SJSA1 (cell line): ENCODE data around the gene ZNF423. TPM values are rescaled to one million over a fixed set of nuclear protein-coding genes. Genes with fewer than 3 reads are reported as not detected.
"Not testable (repeated sequence)": the region's sequence is repeated elsewhere in the genome, so short reads cannot be mapped to it uniquely, and the experiment has no call there.

Experiments used
- DNase-seq, 2 experiments: peaks; one replicate each; pipeline ENCODE4 v3.0.0-alpha.2; 2015 to 2020; ENCODE audit warnings: low spot score in 2 of 2, low read depth in 1 of 2
- H3K27ac ChIP-seq: fragments of 250-450 bp; sonication (Bioruptor Pico); 2 replicates; pipeline ENCODE4 v1.5.1; 2020; ENCODE audit warnings: mild to moderate bottlenecking, moderate library complexity
- H3K27me3 ChIP-seq: fragments of 250-450 bp; sonication (Bioruptor Pico); replicated peaks from 2 replicates; pipeline ENCODE4 v1.5.1; 2020; ENCODE audit warnings: mild to moderate bottlenecking, moderate library complexity
- H3K36me3 ChIP-seq: fragments of 250-450 bp; sonication (Bioruptor Pico); 2 replicates; pipeline ENCODE4 v1.5.1; 2020; ENCODE audit warnings: mild to moderate bottlenecking
- H3K4me1 ChIP-seq: fragments of 250-450 bp; sonication (Bioruptor Pico); replicated peaks from 2 replicates; pipeline ENCODE4 v1.6.1; 2021; ENCODE audit warnings: mild to moderate bottlenecking
- H3K4me3 ChIP-seq: fragments of 250-450 bp; sonication (Bioruptor Pico); 2 replicates; pipeline ENCODE4 v1.5.1; 2020; ENCODE audit warnings: mild to moderate bottlenecking
- H3K9me3 ChIP-seq: fragments of 250-450 bp; sonication (Bioruptor Pico); replicated peaks from 2 replicates; pipeline ENCODE4 v1.5.1; 2020; ENCODE audit warnings: mild to moderate bottlenecking
- total RNA-seq: library from RNA; depleted of rRNA; stranded (reverse); fragments of >200 nt; shearing (Covaris generic); gene quantifications from 2 replicates; pipeline ENCODE4 v1.2.3, GENCODE V29; 2014

Gene ZNF423
- total RNA-seq, 1 experiment from 2014 or later: 5.4 TPM

- DNase-seq: no peak
- H3K27me3 ChIP-seq: no peaks in the 10 kb centered on the region
- no peak overlapping the region for H3K4me3 ChIP-seq
- H3K4me1 ChIP-seq: peaks cover 25% of the 10 kb centered on the region
- H3K27ac ChIP-seq: no peak overlapping the region
- H3K9me3 ChIP-seq: no peaks in the 10 kb centered on the region
- no peaks in the 10 kb centered on the region for H3K36me3 ChIP-seq
These were observed 158.1 kb downstream of the ZNF423 start for GRCh38 chr16:49697631-49698452.

GRCh38 chr16:49696414-49697101 is 159.4 kb downstream of the ZNF423 start:
- no peak for DNase-seq
- H3K36me3 ChIP-seq: no peaks in the 10 kb centered on the region
- H3K4me3 ChIP-seq: no peak overlapping the region
- no peaks in the 10 kb centered on the region for H3K9me3 ChIP-seq
- no peak overlapping the region for H3K27ac ChIP-seq
- no peaks in the 10 kb centered on the region for H3K27me3 ChIP-seq
- peaks cover 25% of the 10 kb centered on the region for H3K4me1 ChIP-seq

- H3K4me3 ChIP-seq: no peak overlapping the region
- no peak overlapping the region for H3K27ac ChIP-seq
- H3K4me1 ChIP-seq: peaks cover 25% of the 10 kb centered on the region
- no peak for DNase-seq
- no peaks in the 10 kb centered on the region for H3K9me3 ChIP-seq
- no peaks in the 10 kb centered on the region for H3K36me3 ChIP-seq
- no peaks in the 10 kb centered on the region for H3K27me3 ChIP-seq
These were observed 160.0 kb downstream of the ZNF423 start for GRCh38 chr16:49695782-49696413.

GRCh38 chr16:49693445-49693844 is 162.5 kb downstream of the ZNF423 start:
- Histone ChIP-seq H3K36me3 (no peaks in the 10 kb centered on the region), H3K27ac (no peak overlapping the region), H3K27me3 (no peaks in the 10 kb centered on the region), H3K9me3 (no peaks in the 10 kb centered on the region), H3K4me3 (no peak overlapping the region), H3K4me1 (peaks cover 2% of the 10 kb centered on the region)
- DNase-seq: no peak

- no peaks in the 10 kb centered on the region for H3K27me3 ChIP-seq
- no peak overlapping the region for H3K27ac ChIP-seq
- H3K4me1 ChIP-seq: no peaks in the 10 kb centered on the region
- H3K4me3 ChIP-seq: no peak overlapping the region
- H3K9me3 ChIP-seq: no peaks in the 10 kb centered on the region
- no peak for DNase-seq
- no peaks in the 10 kb centered on the region for H3K36me3 ChIP-seq
These were observed 165.1 kb downstream of the ZNF423 start for GRCh38 chr16:49690778-49691177.

- DNase-seq: no peak
- Histone ChIP-seq H3K36me3 (no peaks in the 10 kb centered on the region), H3K4me3 (no peak overlapping the region), H3K9me3 (no peaks in the 10 kb centered on the region), H3K4me1 (no peaks in the 10 kb centered on the region), H3K27me3 (no peaks in the 10 kb centered on the region), H3K27ac (no peak overlapping the region)
These were observed 167.7 kb downstream of the ZNF423 start for GRCh38 chr16:49688036-49688697.

GRCh38 chr16:49687476-49688002 is 168.4 kb downstream of the ZNF423 start:
- Histone ChIP-seq H3K27ac (no peak overlapping the region), H3K4me1 (no peaks in the 10 kb centered on the region), H3K36me3 (no peaks in the 10 kb centered on the region), H3K4me3 (no peak overlapping the region), H3K27me3 (no peaks in the 10 kb centered on the region), H3K9me3 (no peaks in the 10 kb centered on the region)
- no peak for DNase-seq

- Histone ChIP-seq H3K36me3 (no peaks in the 10 kb centered on the region), H3K4me1 (no peaks in the 10 kb centered on the region), H3K4me3 (no peak overlapping the region), H3K27me3 (no peaks in the 10 kb centered on the region), H3K27ac (no peak overlapping the region), H3K9me3 (no peaks in the 10 kb centered on the region)
- no peak for DNase-seq
These were observed 171.2 kb downstream of the ZNF423 start for GRCh38 chr16:49684696-49685095.

- no peak overlapping the region for H3K27ac ChIP-seq
- H3K9me3 ChIP-seq: no peaks in the 10 kb centered on the region
- no peaks in the 10 kb centered on the region for H3K36me3 ChIP-seq
- no peaks in the 10 kb centered on the region for H3K27me3 ChIP-seq
- no peak overlapping the region for H3K4me3 ChIP-seq
- DNase-seq: no peak
- no peaks in the 10 kb centered on the region for H3K4me1 ChIP-seq
These were observed 173.2 kb downstream of the ZNF423 start for GRCh38 chr16:49682577-49683165.

- Histone ChIP-seq H3K4me1 (no peaks in the 10 kb centered on the region), H3K27me3 (no peaks in the 10 kb centered on the region), H3K9me3 (no peaks in the 10 kb centered on the region), H3K27ac (no peak overlapping the region), H3K4me3 (no peak overlapping the region), H3K36me3 (no peaks in the 10 kb centered on the region)
- DNase-seq: no peak
These were observed 174.6 kb downstream of the ZNF423 start for GRCh38 chr16:49681217-49681883.

GRCh38 chr16:49679095-49679494 is 176.8 kb downstream of the ZNF423 start:
- no peaks in the 10 kb centered on the region for H3K9me3 ChIP-seq
- no peak overlapping the region for H3K27ac ChIP-seq
- H3K4me1 ChIP-seq: no peaks in the 10 kb centered on the region
- H3K27me3 ChIP-seq: no peaks in the 10 kb centered on the region
- DNase-seq: no peak
- H3K4me3 ChIP-seq: no peak overlapping the region
- no peaks in the 10 kb centered on the region for H3K36me3 ChIP-seq

GRCh38 chr16:49677661-49678060 is 178.3 kb downstream of the ZNF423 start:
- H3K27ac ChIP-seq, H3K4me1 ChIP-seq, DNase-seq, H3K36me3 ChIP-seq, H3K27me3 ChIP-seq, H3K9me3 ChIP-seq, H3K4me3 ChIP-seq: not testable (repeated sequence)

GRCh38 chr16:49675413-49675812 is 180.5 kb downstream of the ZNF423 start:
- H3K9me3 ChIP-seq: no peaks in the 10 kb centered on the region
- no peaks in the 10 kb centered on the region for H3K27me3 ChIP-seq
- H3K36me3 ChIP-seq: no peaks in the 10 kb centered on the region
- H3K4me1 ChIP-seq: no peaks in the 10 kb centered on the region
- no peak overlapping the region for H3K4me3 ChIP-seq
- no peak overlapping the region for H3K27ac ChIP-seq
- no peak for DNase-seq
